Testis (tissue), 3 donors: ENCODE data around the gene UBQLN4. TPM values are rescaled to one million over a fixed set of nuclear protein-coding genes. Genes with fewer than 3 reads are reported as not detected.

Experiments
- DNase-seq: peaks from one replicate; pipeline ENCODE4 v3.0.0-alpha.2; 2019
- H3K27ac ChIP-seq, 2 donors: fragments of 200-600 bp; sonication (generic); one replicate each; pipeline ENCODE4 v1.5.1; 2019
- H3K27me3 ChIP-seq: fragments of 200-600 bp; sonication (generic); one replicate; pipeline ENCODE4 v1.5.1; 2019
- H3K36me3 ChIP-seq: fragments of 200-600 bp; sonication (generic); one replicate; pipeline ENCODE4 v1.5.1; 2017; ENCODE audit warnings: low read depth; ENCODE audit errors: missing control alignments
- H3K4me1 ChIP-seq: fragments of 200-600 bp; sonication (generic); one replicate; pipeline ENCODE4 v1.5.1; 2019
- H3K4me3 ChIP-seq, 2 donors: fragments of 200-600 bp; sonication (generic); one replicate each; pipeline ENCODE4 v1.5.1; 2017 to 2019
- H3K9me3 ChIP-seq: fragments of 200-600 bp; sonication (generic); one replicate; pipeline ENCODE4 v1.5.1; 2017
- POLR2A ChIP-seq: fragments of 450-650 bp; IDR thresholded peaks from one replicate; pipeline ENCODE4 v1.6.1; 2017; ENCODE audit warnings: antibody characterized with exemption, mild to moderate bottlenecking, moderate library complexity
- WGBS, 2 donors: methylation state at CpG; one replicate each; pipeline ENCODE4 v1.1.5; 2018; 5-methylcytosine and 5-hydroxymethylcytosine counted together
- intact Hi-C: fragments of 100-400 bp; cut with DNase I; formaldehyde crosslinking; loops from one replicate; pipeline ENCODE4 v1.15.1; 2023; ENCODE audit warnings: low total_unique reads
- polyA plus RNA-seq: library from polyadenylated mRNA; stranded (reverse); fragments of 350-450 nt; fragmentation: Illumina TruSeq; extraction: RNeasy Lipid Tissue Mini Kit (QIAGEN cat#74804); gene quantifications from one replicate; pipeline ENCODE4 v1.2.3, GENCODE V29; 2014; ENCODE audit warnings: low read depth, low replicate concordance; ENCODE audit not compliant: insufficient read depth
- total RNA-seq, 2 donors: library from RNA; depleted of rRNA; stranded (reverse); fragments of >200 nt; gene quantifications; one replicate each; pipeline ENCODE4 v1.2.3, GENCODE V29; 2016
- TF ChIP-seq, protein P1 (sequence below), 3 experiments: fragments of 450-650 bp in 2 of 3; fragments of 200-600 bp in 1 of 3; sonication (generic) in 1 of 3; IDR thresholded peaks; one replicate each; pipeline ENCODE4 v1.5.1; 2016 to 2019; ENCODE audit warnings: antibody characterized with exemption in 3 of 3, mild to moderate bottlenecking in 2 of 3, moderate library complexity in 1 of 3

The UBQLN4 gene
- total and polyA plus RNA-seq, 3 donors from 2014 or later = 34.4 to 42.7 (median 41.0) TPM

GRCh38 chr1:156021093-156021428 is 32.5 kb downstream of the UBQLN4 start:
- H3K27ac ChIP-seq = no peak overlapping the region
- H3K27me3 ChIP-seq = no peaks in the 10 kb centered on the region
- H3K36me3 ChIP-seq = no peaks in the 10 kb centered on the region
- TF ChIP-seq, protein P1, sequence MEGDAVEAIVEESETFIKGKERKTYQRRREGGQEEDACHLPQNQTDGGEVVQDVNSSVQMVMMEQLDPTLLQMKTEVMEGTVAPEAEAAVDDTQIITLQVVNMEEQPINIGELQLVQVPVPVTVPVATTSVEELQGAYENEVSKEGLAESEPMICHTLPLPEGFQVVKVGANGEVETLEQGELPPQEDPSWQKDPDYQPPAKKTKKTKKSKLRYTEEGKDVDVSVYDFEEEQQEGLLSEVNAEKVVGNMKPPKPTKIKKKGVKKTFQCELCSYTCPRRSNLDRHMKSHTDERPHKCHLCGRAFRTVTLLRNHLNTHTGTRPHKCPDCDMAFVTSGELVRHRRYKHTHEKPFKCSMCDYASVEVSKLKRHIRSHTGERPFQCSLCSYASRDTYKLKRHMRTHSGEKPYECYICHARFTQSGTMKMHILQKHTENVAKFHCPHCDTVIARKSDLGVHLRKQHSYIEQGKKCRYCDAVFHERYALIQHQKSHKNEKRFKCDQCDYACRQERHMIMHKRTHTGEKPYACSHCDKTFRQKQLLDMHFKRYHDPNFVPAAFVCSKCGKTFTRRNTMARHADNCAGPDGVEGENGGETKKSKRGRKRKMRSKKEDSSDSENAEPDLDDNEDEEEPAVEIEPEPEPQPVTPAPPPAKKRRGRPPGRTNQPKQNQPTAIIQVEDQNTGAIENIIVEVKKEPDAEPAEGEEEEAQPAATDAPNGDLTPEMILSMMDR (IDR thresholded peaks at IDR 0.05) = no peak
- TF ChIP-seq POLR2A = no peak
- DNase-seq = no peak
- WGBS, 2 donors = 4% methylated on average over 4 of the region's 4 CpGs
- peaks cover 4% of the 10 kb centered on the region for H3K4me1 ChIP-seq
- intact Hi-C loops = no loop called here
- H3K9me3 ChIP-seq = no peaks in the 10 kb centered on the region
- H3K4me3 ChIP-seq = peak overlapping the region; percentile 80 to 89

DNA sequence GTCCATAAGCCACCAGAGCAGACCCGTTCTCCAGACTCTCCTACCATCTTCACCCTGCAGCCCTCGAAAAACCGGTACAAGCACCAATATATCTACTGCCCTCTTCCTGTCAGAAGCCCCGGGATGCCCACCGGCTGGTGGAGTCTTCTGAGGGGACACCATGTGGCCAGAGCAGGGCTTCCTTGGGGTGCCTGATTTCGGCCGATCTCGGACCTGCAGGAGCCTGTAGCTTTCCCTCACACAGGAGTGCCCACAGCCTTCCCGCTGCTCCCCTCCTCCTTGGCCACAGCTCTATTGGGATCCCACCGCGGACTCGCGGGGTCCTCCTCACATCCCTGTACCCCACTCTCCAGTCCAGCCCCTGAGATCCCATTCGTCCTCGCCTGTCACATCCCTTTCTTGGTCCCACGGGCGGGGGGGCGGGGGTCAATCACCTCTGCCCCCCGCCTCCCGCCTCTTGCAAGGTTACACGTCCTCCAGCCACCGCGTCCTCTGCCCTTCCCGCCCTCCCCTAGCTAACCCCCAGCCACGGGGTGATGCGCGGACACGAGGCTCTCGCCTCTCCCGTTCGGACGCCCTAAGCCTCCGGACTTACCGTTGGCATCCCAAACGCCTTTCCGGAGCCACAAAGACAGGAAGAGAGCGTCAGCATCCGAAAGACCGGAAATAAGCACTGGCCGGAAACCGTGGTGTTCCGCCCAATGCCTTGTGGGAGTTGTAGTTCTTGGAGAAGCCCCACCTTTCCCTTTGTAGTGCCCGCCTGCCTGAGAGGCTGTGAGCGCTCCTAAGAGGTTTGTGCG is 33.1 kb downstream of the UBQLN4 start, which contains the start of gene SSR2:
SSR2 (minus strand) TSS at position 659 of the 800 bp plus-strand sequence. CDS start 784 bp downstream, outside the sequence.
- DNase-seq = peak; percentile 95
- no peaks in the 10 kb centered on the region for H3K9me3 ChIP-seq
- no peaks in the 10 kb centered on the region for H3K27me3 ChIP-seq
- intact Hi-C loops = no loop called here
- TF ChIP-seq, protein P1 (IDR thresholded peaks at IDR 0.05) = no peak
- TF ChIP-seq POLR2A = no peak
- WGBS, 2 donors = 1% methylated on average over 34 to 44 of the region's 45 CpGs
- no peaks in the 10 kb centered on the region for H3K36me3 ChIP-seq
- H3K4me3 ChIP-seq = peak within 1 kb of the TSS; percentile 80 to 89
- peaks cover 4% of the 10 kb centered on the region for H3K4me1 ChIP-seq
- H3K27ac ChIP-seq = peak within 1 kb of the TSS; percentile 45 to 84

DNA sequence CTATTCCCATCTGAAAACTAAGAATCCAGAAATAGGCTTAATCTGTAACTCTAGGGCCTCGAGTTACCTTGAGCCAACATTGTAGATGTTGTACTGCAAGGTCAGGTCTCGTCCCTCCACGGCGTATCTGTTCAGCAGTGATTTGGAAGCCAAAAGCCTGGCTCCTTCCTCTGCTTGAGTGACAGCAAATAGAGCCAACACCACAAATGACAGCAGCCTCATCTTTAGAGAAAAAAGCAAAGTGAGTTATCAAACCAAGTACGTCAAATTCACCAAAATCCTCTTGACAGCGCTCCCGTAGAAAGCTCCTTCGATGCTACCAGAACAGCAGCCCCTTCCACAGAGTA is 33.7 kb downstream of the UBQLN4 start:
- intact Hi-C loops = no loop called here
- H3K27ac ChIP-seq = no peak overlapping the region
- H3K4me1 ChIP-seq = peaks cover 4% of the 10 kb centered on the region
- no peaks in the 10 kb centered on the region for H3K27me3 ChIP-seq
- H3K4me3 ChIP-seq = peak overlapping the region; percentile 80 to 89
- no peaks in the 10 kb centered on the region for H3K36me3 ChIP-seq
- DNase-seq = no peak
- TF ChIP-seq, protein P1 (IDR thresholded peaks at IDR 0.05) = no peak
- TF ChIP-seq POLR2A = no peak
- 11 to 16% methylated on average over 8 of the region's 8 CpGs for WGBS, 2 donors
- H3K9me3 ChIP-seq = no peaks in the 10 kb centered on the region

- no peaks in the 10 kb centered on the region for H3K36me3 ChIP-seq
- no peak for DNase-seq
- H3K27me3 ChIP-seq = no peaks in the 10 kb centered on the region
- H3K4me1 ChIP-seq = peaks cover under 1% of the 10 kb centered on the region
- 85 to 93% methylated on average over 7 of the region's 7 CpGs for WGBS, 2 donors
- intact Hi-C loops = no loop called here
- TF ChIP-seq, protein P1 (IDR thresholded peaks at IDR 0.05) = no peak
- no peak for TF ChIP-seq POLR2A
- no peaks in the 10 kb centered on the region for H3K9me3 ChIP-seq
- H3K4me3 ChIP-seq = no peak overlapping the region
- H3K27ac ChIP-seq = no peak overlapping the region
Observed at GRCh38 chr1:156014829-156015228, 38.8 kb downstream of the UBQLN4 start.
